H4 (cell line): ENCODE measurements around the gene PPAN. TPM values are rescaled to one million over a fixed set of nuclear protein-coding genes. Genes with fewer than 3 reads are reported as not detected.

Experiments used
- DNase-seq: peaks from one replicate; pipeline ENCODE4 v3.0.0-alpha.2; 2015; ENCODE audit warnings: low spot score
- total RNA-seq: library from RNA; depleted of rRNA; stranded (reverse); fragments of >200 nt; shearing (Covaris generic); gene quantifications from 2 replicates; pipeline ENCODE4 v1.2.3, GENCODE V29; 2014; rRNA removed

The PPAN gene, protein sequence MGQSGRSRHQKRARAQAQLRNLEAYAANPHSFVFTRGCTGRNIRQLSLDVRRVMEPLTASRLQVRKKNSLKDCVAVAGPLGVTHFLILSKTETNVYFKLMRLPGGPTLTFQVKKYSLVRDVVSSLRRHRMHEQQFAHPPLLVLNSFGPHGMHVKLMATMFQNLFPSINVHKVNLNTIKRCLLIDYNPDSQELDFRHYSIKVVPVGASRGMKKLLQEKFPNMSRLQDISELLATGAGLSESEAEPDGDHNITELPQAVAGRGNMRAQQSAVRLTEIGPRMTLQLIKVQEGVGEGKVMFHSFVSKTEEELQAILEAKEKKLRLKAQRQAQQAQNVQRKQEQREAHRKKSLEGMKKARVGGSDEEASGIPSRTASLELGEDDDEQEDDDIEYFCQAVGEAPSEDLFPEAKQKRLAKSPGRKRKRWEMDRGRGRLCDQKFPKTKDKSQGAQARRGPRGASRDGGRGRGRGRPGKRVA
- total RNA-seq, result 20.1 and 26.1 TPM in 2 replicates

DNA sequence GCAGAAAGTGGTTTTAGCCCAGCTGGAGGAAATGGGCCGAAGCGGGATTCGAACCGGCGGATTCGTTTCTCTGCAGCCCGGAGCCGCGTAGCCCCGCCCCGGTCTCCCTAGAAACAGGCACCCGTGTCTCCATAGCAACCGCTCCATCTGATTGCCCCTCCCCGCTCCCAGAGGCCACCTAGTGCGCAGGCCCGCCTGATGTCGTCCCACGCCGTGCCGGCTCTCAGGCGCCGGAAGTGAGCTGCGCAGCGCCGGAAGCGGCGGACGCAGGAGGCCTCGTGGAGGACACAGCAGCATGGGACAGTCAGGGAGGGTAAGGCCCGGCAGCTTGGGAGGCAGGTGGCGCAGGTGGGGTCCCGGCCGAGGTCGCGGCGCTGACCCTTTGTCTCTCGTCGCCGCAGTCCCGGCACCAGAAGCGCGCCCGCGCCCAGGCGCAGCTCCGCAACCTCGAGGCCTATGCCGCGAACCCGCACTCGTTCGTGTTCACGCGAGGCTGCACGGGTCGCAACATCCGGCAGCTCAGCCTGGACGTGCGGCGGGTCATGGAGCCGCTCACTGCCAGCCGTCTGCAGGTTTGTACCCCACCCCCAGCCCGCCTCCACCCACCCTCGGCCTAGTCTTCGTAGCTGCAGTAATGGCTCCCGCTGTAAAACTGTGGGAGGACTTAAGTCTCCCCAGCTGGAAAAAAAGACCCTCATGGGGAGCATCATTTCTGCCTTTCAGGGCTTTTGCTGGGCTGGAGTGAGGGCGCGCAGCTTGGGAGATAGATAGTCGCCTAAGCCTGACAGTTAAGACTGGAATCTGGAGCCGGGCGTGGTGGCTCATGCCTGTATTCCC is at the start of gene PPAN:
PPAN (plus strand) TSS at position 263 of the 837 bp plus-strand sequence; CDS start at position 296, 33 bp downstream.
- peak; percentile 97 for DNase-seq

DNA sequence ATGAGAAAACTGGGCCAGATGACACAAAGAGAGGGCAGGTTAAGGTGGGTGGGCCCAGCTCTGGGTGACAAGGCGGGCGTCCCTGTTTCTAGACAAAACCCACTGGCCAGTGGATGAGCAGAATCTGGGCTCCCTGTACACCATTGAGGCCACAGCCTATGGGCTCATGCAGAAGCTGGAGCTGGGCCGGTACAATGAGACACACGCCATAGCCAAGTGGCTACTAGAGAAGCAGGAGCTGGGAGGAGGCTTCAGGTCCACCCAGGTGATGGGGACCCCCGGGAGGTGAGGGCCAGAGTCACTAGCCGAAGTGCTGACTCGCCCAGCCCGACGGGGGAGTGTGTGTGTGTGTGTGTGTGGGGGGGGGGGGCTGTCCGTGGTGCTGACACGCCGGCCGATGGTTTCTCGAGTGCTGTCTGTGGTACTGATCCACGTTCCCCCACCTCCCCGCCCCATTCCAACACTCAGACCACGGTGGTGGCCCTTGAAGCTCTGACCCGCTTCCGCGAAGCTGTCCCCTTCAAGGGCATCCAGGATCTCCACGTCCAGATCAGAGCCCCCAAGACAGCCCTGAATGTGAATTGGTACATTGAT is 44.3 kb upstream of the PPAN start:
- DNase-seq, result no peak

DNA sequence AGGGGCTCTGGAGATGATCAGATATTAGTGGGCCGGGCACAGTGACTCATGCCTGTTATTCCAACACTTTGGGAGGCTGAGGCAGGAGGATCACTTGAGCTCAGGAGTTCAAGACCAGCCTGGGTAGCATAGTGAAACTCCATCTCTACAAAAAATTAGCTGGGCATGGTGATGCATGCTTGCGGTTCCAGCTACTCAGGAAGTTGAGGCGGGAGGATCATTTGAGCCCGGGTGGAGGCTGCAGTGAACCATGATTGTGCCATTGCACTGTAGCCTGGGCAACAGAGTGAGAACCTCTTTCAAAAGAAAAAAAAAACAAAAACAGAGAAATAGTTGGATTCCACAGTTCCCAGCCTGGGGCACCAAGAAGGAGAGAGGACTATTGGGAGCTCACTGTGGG is 38.0 kb upstream of the PPAN start:
- no peak for DNase-seq

DNA sequence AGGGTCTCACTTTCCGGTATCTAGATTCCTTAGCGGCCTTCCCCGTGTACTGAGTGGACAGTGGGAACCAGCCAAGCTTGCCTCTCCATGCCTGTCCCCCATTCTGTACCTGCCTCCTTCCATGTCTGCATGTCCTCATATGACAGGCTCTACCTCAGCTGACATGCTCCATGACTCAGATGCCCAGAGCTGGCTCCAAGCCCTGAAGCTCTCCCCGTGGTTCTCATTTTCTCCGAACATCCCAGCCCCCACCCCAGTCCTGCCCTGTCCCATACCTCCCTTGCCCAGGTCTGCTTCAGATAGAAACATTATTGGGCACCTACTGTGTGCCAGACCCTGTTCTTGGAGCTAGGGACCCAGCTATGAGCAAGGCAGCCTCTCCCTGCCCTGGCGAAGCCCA is 37.1 kb upstream of the PPAN start:
- DNase-seq, result no peak

DNA sequence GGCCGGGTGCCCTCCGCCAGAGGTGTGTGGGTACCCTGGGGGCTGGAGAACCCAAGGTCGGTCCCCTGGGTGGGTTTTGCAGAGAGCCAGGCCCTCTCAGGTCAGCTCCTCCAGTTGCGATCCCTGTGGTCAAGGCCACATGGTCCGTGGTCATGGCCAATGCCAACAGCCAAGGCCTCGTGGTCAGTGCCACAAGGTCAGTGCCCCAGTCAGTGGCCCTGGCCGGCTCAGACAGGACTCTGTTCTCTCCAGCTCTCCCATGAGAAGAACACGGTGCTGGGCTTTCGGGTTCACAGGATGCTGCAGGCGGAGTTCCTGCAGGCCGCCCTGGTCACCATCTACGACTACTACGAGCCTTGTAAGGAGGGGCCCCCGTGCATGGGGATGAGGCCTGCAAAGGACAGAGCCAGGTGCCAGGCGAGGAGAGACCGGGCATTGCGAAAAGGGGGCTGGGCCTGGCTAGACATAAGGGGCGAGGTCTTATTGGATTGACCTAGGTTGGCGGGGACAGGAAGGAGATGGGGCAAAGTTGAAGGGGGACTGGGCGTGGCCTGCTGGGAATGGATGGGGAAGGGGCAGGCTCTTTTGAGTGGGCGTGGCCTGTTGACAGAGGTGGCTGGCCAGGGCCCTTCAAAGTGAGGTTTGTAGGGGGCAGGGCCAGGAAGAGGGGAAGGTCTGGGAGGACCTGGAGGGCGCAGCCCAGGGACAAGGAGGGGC is 35.3 kb upstream of the PPAN start:
- no peak for DNase-seq

DNA sequence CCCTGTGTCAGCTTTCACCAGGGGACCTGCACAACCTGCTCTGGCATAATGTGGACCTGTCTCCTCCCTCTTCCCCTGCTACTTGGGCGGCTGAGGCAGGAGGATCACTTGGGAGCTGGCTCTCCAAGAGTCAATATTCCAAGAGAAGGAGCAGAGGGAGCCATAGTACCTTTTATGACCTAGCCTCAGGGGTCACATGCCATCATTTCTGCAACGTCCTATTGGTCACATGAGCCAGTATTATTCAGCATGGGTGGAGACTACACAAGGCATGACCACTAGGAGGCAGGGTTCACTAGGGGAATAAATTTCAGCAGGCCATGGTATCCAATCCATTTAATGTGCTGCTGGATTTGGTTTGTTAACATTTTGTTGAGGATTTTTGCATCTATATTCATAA is 32.0 kb upstream of the PPAN start:
- no peak for DNase-seq

DNA sequence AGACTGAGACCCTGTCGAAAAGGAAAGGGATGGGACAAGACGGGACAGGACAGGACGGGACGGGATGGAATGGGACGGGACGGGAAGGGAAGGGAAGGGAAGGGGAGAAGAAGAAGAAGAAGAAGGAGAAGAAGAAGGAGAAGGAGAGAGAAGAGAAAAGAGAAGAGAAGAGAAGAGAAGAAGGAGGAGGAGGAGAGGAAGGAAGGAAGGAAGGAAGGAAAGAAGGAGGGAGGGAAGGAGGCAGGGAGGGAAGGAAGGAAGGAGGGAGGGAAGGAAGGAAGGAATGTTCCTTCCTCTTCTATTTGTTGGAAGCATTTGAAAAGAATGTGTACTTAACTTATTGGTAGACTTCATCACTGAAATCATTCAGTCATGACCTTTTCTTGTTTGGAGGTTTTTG is 29.6 kb upstream of the PPAN start:
- DNase-seq, result no peak

DNA sequence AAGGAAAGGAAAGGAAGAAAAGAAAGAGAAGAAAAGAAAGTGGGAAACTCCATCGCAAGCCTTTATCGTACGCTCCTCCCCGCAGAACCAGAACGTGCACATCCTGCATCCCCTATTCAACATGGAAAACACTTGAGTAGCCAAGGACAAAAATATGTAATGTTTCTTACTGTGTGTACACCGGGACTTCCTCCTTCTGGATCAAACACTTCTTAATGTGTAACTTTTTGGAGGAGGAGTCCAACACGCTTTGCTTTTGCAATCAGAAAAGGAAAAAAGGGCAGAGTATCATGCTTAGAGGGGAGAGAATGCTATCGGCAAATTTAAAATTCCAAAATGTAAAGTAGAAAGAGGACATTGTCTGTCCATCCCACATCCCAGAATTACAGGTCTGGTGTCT is 27.8 kb upstream of the PPAN start:
- DNase-seq, result no peak

DNA sequence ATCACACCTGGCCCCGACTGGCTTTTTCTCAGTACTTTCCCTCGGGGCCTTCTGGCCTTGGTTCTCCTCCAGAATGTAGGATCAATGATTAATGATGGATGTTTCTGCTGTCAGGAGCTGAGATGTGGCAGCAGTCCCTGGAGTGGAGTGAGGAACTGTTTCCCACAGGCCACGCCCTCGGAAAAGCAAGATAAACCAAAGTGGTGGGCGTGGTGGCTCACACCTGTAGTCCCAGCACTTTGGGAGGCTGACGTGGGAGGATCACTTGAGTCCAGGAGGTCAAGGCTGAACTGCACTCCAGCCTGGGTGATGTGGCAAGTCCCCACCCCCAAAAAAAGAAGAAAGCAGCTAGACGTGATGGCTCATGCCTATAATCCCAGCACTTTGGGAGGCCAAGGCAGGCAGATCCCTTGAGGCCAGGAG is 27.1 kb upstream of the PPAN start:
- no peak for DNase-seq

DNA sequence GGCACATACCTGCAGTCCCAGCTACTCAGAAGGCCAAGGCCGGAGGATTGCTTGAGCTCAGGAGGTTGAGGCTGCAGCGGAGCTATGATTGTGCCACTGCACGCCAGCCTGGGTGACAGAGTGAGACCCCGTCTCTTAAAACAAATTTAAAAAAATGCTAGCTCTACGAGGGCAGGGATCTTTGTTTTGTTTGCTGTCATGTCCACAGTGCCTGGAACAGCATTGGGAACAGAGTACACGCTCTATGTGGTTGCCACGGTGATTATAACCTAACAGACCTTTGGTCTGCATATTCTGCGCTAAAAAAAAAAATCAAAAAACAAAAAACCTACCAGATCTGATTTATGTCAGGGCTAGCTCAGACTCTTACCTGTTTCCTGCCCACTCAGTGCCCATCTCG is 22.3 kb upstream of the PPAN start:
- DNase-seq, result no peak

DNA sequence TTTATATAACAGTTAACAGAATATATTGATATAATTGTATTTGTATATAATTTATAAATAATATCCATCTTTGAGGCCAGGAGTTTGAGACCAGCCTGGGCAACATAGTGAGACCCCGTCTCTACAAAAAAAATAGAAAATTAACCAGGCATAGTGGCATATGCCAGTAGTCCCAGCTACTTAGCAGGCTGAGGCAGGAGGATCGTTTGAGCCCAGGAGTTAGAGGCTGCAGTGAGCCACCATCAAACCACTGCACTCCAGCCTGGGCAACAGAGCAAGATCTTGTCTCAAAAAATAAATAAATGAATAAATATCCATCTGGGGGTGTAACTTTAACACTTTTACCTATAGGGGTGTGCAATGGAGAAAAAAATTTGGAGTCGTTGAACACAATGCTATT is 21.4 kb upstream of the PPAN start:
- DNase-seq, result no peak

DNA sequence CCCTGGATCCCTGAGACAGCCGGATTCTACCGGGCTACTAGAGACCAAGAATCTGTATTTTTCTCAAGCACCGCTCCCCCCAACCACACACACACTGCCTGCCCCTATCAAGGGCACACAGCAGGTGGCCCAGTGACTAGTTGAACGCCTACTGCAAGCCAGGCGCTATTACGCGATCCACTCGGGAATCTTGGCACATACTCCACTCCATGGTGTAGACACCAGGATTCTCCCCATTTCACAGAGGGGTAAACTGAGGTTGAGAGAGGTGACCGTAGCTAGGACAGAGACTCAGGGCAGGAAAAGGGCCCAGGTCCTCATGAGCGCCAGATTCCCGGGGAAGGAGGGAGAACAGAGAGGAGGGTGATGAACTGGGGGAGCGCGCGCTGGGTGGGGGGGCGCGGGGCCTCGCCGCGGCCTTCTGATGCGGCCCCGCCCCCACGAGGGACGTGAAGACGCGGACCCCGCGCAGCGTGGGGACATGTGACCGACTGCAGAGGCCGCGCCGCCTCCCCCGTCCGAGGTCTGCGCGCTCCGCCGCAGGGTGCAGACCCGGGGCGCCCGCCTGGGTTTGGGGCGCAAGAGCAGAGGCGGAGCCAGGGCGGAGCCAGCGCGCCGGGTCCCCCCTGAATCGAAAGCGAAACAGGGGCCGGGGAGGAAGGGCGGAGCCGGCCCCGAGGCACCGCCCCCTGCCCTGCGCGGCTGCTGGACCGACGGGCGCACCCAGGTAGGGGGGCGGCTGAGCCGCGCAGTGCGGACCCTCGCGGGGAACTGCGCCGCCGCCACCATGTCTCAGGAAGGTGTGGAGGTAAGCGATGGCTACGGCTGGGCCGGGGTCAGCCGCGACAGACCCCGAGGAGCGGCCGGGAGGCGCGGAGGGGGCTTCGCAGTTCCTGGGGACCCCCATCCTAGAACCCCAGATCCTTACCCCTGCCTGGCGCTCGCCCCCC is 20.2 kb upstream of the PPAN start, which contains the start of gene SHFL:
SHFL (plus strand) TSS at position 677 of the 950 bp plus-strand sequence; CDS start at position 788, 111 bp downstream.
- DNase-seq, result peak; percentile 49

DNA sequence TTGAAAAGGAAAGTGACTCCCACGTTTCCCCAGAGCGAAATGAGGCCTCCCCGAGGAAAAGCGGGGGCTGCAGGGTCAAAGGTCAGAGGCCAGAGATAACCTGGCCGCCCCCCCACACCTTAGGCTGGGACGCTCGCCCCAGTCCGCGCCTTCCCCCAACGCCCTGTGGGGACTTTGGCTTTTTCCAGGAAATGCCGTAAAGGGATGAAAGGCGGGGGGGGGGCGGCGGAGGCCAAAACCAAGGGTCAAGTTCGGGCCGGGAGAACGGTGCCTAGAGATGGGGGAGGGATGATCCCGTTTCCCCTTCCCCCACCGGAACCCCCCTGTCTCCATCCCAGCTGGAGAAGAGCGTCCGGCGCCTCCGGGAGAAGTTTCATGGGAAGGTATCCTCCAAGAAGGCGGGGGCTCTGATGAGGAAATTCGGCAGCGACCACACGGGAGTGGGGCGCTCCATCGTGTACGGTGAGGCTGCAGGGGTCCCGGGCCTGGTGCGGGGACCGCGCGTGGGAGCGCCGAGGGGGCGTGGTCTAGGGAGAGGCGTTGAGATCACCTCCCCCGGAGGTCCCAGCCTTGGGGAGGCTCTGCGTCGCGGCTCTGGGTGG is 19.5 kb upstream of the PPAN start:
- no peak for DNase-seq

DNA sequence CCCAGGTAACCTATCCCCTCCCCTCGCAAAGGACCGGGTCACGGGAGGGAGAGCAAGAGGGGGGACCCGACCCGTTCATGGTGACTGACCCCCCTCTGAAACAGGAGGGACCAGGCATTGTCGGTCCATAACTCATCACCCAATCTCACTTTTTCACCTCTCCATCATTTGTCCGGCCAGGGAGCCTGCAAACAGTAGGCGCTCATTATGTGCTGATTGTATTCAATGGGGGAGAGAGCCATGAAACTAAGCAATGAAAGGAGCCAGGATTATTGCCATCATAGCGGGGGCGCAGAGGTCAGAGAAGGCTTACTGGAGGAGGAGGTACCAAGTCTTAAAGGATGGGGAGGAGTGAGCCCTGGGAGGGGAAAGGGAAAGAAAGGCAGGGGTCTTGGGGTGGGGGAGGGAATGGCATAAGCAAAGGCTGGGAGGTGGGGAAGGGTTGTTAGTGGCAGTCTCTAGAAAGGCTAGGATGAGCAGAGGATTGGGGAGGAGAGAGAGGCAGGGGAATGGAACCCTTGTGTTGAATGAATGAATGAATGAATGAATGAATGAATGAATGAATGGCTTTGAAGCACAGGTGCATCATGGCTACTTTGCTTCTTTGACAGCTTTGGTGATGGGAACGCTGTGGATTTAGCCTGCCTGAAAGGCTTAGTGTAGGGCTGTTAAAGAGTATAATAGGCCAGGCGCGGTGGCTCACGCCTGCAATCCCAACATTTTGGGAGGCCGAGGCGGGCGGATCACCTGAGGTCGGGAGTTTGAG is 18.7 kb upstream of the PPAN start:
- DNase-seq, result no peak

DNA sequence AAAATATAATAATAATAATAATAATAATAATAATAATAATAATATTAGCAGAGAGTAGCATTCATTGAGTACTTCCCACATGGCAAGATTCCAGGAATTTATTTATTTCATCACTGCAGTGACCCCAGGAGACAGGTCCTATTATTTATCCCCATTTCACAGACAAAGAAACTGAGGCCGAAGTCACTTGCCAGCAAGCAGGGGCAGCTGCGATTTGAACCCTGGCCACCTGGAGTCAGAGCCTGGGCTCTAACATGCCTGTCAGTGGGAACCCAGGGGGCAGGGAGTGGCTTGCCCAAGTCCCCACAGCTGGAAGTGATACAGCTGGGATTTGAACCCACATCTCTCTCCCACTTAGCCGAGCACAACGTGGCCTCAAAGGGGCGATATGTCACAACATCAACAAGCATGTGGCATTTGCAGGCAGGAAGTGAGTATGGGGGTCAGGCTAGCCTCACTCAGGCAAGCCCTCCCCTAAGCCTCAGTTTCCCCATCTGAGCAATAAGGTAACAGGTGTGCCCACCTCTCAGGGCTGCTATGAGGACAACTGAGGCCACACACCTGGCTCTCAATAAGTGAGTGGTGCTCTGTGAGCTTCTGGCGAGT is 17.1 kb upstream of the PPAN start:
- DNase-seq, result no peak

DNA sequence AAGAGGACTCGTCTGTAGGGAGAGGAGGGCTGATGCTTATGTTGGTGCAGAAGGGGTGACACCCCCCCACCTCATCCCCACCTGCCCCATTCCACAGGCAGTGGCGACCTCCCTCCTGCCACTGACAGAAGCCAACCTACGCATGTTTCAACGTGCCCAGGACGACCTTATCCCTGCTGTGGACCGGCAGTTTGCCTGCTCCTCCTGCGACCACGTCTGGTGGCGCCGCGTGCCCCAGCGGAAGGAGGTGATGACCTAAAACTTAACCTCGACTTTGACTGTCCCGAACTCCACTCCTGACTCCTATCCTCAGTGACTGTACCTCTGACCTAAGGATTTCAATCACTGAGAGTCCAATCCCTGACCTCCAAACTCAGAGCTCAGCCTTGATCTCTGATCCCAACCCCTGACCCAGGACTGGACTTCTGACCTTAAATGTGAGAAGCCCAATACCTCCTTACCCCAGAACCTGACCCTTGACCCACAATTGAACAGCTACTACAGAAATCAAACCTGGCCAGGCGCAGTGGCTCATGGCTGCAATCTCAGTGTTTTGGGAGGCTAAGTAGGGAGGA is 16.3 kb upstream of the PPAN start:
- DNase-seq, result no peak

DNA sequence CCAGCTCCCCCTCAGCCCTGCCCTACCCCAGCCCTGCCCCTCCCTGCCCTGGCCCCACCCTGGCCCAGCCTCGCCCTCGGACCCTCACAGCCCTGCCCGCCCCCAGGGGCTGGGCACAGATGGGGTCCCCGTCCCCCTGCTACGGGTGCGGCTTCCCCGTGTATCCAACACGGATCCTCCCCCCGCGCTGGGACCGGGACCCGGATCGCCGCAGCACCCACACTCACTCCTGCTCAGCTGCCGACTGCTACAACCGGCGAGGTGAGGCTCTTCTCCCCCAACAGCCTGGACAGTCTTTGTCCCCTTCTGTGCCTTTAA is 14.8 kb upstream of the PPAN start:
- DNase-seq, result no peak

DNA sequence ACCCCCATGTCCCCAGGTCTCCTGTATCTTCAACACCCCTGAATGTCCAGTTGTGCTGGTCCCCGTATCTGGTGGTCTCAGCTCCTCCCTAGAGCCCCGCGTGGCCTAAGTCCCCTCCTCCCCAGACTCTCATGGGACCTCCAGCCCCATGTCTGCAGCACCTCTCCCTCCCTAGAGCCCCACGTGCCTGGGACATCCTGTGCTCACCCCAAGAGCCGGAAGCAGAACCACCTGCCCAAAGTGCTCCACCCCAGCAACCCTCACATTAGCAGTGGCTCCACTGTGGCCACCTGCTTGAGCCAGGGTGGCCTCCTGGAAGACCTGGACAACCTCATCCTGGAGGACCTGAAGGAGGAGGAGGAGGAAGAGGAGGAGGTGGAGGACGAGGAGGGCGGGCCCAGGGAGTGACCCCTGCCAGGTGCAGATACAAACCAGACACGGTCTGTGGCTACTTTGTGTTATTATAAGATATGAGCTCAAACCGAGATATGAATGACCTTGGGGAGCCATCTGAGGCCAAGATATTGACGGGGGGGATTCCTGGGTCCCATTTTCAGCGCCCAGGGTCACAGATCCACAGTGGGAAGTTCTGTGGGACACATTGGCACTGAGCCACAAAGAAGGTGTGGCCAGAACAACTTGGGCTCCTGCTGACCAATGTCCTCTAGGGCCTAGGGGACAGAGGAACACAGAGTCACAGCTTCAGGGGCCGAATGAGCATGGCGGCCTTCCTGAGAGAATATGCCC is 14.1 kb upstream of the PPAN start:
- DNase-seq, result no peak
